Right atrium auricular region (tissue), 2 donors: Measurements from ENCODE around the gene SURF4. TPM values are rescaled to one million over a fixed set of nuclear protein-coding genes. Genes with fewer than 3 reads are reported as not detected.

Experiments
- DNase-seq: peaks from one replicate; pipeline ENCODE4 v3.0.0-alpha.2; 2019; ENCODE audit warnings: low spot score
- H3K27ac ChIP-seq, 2 donors: fragments of 200-600 bp; sonication (generic); 1 replicate in 1 of 2; 2 replicates in 1 of 2; pipeline ENCODE4 v1.5.1; 2016 to 2019
- H3K27me3 ChIP-seq, 2 donors: fragments of 200-600 bp; sonication (generic); one replicate each; pipeline versions ENCODE4 v1.5.1 to v1.6.0; 2017 to 2019
- H3K36me3 ChIP-seq: fragments of 200-600 bp; sonication (generic); one replicate; pipeline ENCODE4 v1.5.1; 2016
- H3K4me1 ChIP-seq, 2 donors: fragments of 200-600 bp; sonication (generic); one replicate each; pipeline versions ENCODE4 v1.5.1 to v1.6.0; 2017 to 2019
- H3K4me3 ChIP-seq, 2 donors: fragments of 200-600 bp; sonication (generic); 1 replicate in 1 of 2; 2 replicates in 1 of 2; pipeline ENCODE4 v1.5.1; 2017 to 2019; ENCODE audit warnings: mild to moderate bottlenecking in 1 of 2, moderate library complexity in 1 of 2
- H3K9me3 ChIP-seq, 2 donors: fragments of 200-600 bp; sonication (generic); one replicate each; pipeline ENCODE4 v1.5.1; 2019
- CTCF ChIP-seq, 2 donors: fragments of 200-600 bp; sonication (generic); IDR thresholded peaks; one replicate each; pipeline ENCODE4 v1.5.1; 2019; ENCODE audit warnings: antibody characterized with exemption in 2 of 2
- total RNA-seq, 2 donors: library from RNA; depleted of rRNA; stranded (reverse); fragments of >200 nt; gene quantifications; one replicate each; pipeline ENCODE4 v1.1.0, GENCODE V29; 2016

Gene SURF4
- total RNA-seq, 2 donors from 2014 or later = 96.0 to 124 TPM

DNA sequence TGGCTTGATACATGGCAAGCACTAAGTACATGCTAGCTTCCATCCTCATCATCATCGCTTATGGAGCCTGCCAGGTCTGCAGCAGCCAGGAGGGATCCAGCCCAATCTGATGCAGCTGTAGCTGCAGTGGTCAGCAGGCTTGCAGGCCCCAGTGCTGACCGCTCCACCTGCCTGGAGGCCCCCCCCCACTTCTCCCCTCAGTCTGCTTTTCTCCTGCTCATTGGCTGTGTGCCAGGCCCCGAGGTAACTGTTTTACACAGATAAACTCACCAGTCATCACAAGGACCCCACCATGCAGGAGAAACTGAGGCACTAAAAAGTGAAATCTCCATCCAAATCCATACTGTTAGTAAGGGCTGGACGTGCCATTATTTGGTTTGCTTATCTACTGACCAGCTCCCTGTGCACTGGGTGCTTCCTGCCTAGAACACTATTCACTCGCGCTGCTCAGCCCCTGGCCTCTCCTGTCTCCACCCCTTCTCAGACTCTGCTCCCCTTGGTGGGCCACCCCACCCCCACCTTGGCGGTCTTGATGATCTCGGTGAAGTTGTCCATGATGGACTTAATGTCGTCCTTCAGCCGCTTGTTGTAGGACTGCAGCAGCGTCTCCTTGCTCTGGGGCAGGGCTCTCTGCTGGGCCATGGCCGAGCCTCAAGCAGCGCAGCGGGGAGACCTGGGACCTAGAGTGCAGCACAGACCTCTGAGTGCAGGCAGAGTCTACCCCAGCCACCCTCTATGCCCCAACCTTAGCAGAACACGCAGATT, 29.7 kb downstream of the SURF4 start:
- Histone ChIP-seq H3K36me3 (peaks cover 61% of the 10 kb centered on the region), H3K27me3 (no peaks in the 10 kb centered on the region), H3K27ac (peak overlapping the region; percentile 86 to 94), H3K4me1 (peaks cover 0 to 29% of the 10 kb centered on the region in 2 donors), H3K9me3 (no peaks in the 10 kb centered on the region), H3K4me3 (peak overlapping the region in 1 of 2 donors; percentile 97)
- no peak for DNase-seq
- TF ChIP-seq CTCF (IDR thresholded peaks at IDR 0.05) = no peak

GRCh38 chr9:133345596-133345995, 30.3 kb downstream of the SURF4 start:
- Histone ChIP-seq H3K27me3 (no peaks in the 10 kb centered on the region), H3K9me3 (no peaks in the 10 kb centered on the region), H3K4me3 (no peak overlapping the region), H3K4me1 (peaks cover 0 to 29% of the 10 kb centered on the region in 2 donors), H3K36me3 (peaks cover 57% of the 10 kb centered on the region), H3K27ac (no peak overlapping the region)
- no peak for DNase-seq
- no peak for TF ChIP-seq CTCF (IDR thresholded peaks at IDR 0.05)

DNA sequence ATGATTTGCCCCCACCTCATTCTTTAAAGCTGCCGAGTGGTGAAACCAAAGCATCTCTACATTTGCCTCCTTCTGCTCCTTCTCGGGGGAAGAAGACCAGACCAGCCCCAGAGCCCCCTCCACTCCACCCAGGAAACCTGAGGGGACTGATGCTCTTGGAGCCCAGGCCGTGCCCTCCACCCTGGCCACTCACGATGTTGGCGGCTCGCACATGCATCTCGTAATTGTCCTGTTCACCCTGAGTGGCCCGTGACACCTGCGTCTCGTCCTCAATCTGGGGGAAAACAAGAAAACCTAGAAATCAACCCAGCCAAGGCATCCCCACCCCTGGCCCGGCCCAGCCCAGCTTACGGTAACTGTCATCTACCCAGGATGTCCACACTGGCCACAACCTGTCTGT, 30.9 kb downstream of the SURF4 start:
- H3K27me3 ChIP-seq = no peaks in the 10 kb centered on the region
- no peak for TF ChIP-seq CTCF (IDR thresholded peaks at IDR 0.05)
- H3K9me3 ChIP-seq = no peaks in the 10 kb centered on the region
- no peak overlapping the region for H3K27ac ChIP-seq
- DNase-seq = no peak
- no peak overlapping the region for H3K4me3 ChIP-seq
- peaks cover 0 to 31% of the 10 kb centered on the region in 2 donors for H3K4me1 ChIP-seq
- H3K36me3 ChIP-seq = peaks cover 51% of the 10 kb centered on the region

- no peak for TF ChIP-seq CTCF (IDR thresholded peaks at IDR 0.05)
- H3K4me1 ChIP-seq = peaks cover 0 to 30% of the 10 kb centered on the region in 2 donors
- peaks cover 42% of the 10 kb centered on the region for H3K36me3 ChIP-seq
- no peak for DNase-seq
- no peak overlapping the region for H3K27ac ChIP-seq
- H3K27me3 ChIP-seq = no peaks in the 10 kb centered on the region
- no peaks in the 10 kb centered on the region for H3K9me3 ChIP-seq
- no peak overlapping the region for H3K4me3 ChIP-seq
Observed at GRCh38 chr9:133344071-133344470, 31.8 kb downstream of the SURF4 start.

DNA sequence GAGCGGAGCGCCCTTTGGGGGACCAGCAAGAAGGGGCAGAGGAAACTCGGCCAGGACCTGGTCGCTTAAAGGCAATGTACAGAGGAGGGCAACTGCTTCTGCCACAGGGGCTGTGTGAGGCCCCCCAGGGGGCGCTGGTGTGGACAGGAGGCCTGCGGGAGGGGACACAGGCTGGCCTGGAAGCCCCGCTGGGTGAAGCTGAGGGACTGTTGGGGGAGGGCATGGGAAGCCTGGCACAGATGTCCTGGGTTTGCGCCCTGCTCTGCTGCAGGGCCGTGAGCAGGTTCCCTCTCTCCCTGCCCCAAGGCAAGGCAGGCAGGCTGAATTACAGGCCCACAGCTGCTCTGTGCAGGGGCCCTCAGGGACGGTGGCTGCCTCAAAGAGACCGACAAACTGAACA, 33.3 kb downstream of the SURF4 start:
- Histone ChIP-seq H3K36me3 (peaks cover 41% of the 10 kb centered on the region), H3K9me3 (no peaks in the 10 kb centered on the region), H3K4me1 (peaks cover 0 to 24% of the 10 kb centered on the region in 2 donors), H3K27me3 (no peaks in the 10 kb centered on the region), H3K4me3 (no peak overlapping the region), H3K27ac (no peak overlapping the region)
- no peak for TF ChIP-seq CTCF (IDR thresholded peaks at IDR 0.05)
- no peak for DNase-seq

- TF ChIP-seq CTCF (IDR thresholded peaks at IDR 0.05) = no peak
- no peak overlapping the region for H3K27ac ChIP-seq
- DNase-seq = no peak
- peaks cover 41% of the 10 kb centered on the region for H3K36me3 ChIP-seq
- H3K4me1 ChIP-seq = peaks cover 0 to 19% of the 10 kb centered on the region in 2 donors
- no peaks in the 10 kb centered on the region for H3K27me3 ChIP-seq
- no peaks in the 10 kb centered on the region for H3K9me3 ChIP-seq
- H3K4me3 ChIP-seq = no peak overlapping the region
Observed at GRCh38 chr9:133342069-133342406, 33.8 kb downstream of the SURF4 start.
